ENCODE measurements around the gene TRAPPC1. TPM values are rescaled to one million over a fixed set of nuclear protein-coding genes. Genes with fewer than 3 reads are reported as not detected.

TRAPPC1 gene
- total and polyA plus RNA-seq, 2 of the 4 experiments (the other 2 are of a cell fraction) = 50.4 to 303 TPM

GRCh38 chr17:7882629-7883028, 49.1 kb downstream of the TRAPPC1 start (continued):
- TF ChIP-seq CTCF (conservative IDR thresholded peaks at IDR 0.05; ENCODE audit: low read depth, low read length) = no peak
- no peak for TF ChIP-seq RAD21 (IDR thresholded peaks at IDR 0.05; ENCODE audit: low read length)
- no peak for TF ChIP-seq BHLHE40 (IDR thresholded peaks at IDR 0.05; ENCODE audit: low read depth, low read length)
- no peak for TF ChIP-seq POLR2A (IDR thresholded peaks at IDR 0.05; ENCODE audit: low read depth, low read length)
- TF ChIP-seq CHD1 (IDR thresholded peaks at IDR 0.05; ENCODE audit: low read depth, low read length) = no peak
- no peak for TF ChIP-seq CEBPB (IDR thresholded peaks at IDR 0.05; ENCODE audit: low read depth, low read length)

- dilution Hi-C loops (cut with HindIII; ENCODE audit: low sequenced_read_pairs, unreplicated experiment) (no loop called here), in situ Hi-C loops (cut with MboI; ENCODE audit: low sequenced_read_pairs) (no loop called here), intact Hi-C loops (cut with micrococcal nuclease) (no loop called here)
- Histone ChIP-seq H3K79me1 (ENCODE audit: low read depth in 1 of 2, low read length in 2 of 2) (peaks cover 4 to 38% of the 10 kb centered on the region in 2 experiments; a peak in 3 of 4 replicates), H2AK5ac (ENCODE audit: low read depth, low read length) (peak overlapping the region; percentile 63), H4K8ac (ENCODE audit: low read depth in 2 of 2, low read length in 2 of 2) (no peak overlapping the region), H2BK20ac (ENCODE audit: low read depth, low read length) (no peak overlapping the region), H3K4ac (ENCODE audit: low read depth, low read length) (no peak overlapping the region; the same call in 1 of the 2 replicates), H3K9ac (ENCODE audit: low read depth, low read length) (no peak overlapping the region), H3K23ac (ENCODE audit: low read depth, low read length) (peak overlapping the region; percentile 24; the same call in 1 of the 2 replicates), H3K4me1 (ENCODE audit: control insufficient read depth, insufficient read depth, low read length) (peaks cover 8% of the 10 kb centered on the region), H2AFZ (replicated peaks; ENCODE audit: low read length, poor library complexity) (no peak overlapping the region), H3K14ac (replicated peaks; ENCODE audit: low read depth, low read length) (no peak overlapping the region), H3K4me2 (ENCODE audit: low read depth, low read length) (no peak overlapping the region; the same call in 1 of the 2 replicates), H4K5ac (ENCODE audit: low read depth, low read length) (no peak overlapping the region), H3K18ac (ENCODE audit: low read depth, low read length) (no peak overlapping the region), H3K9me1 (ENCODE audit: insufficient read depth, low read length) (peaks cover 5% of the 10 kb centered on the region; the same call in 1 of the 2 replicates), H3K27me3 (ENCODE audit: control insufficient read depth, insufficient read depth, low read length) (no peaks in the 10 kb centered on the region), H2BK120ac (ENCODE audit: low read depth, low read length) (no peak overlapping the region), H3K36me3 (ENCODE audit: control insufficient read depth, insufficient read depth, low read length) (peaks cover 17% of the 10 kb centered on the region), H3K9me3 (ENCODE audit: control insufficient read depth, insufficient read depth, low read length) (no peaks in the 10 kb centered on the region), H4K20me1 (ENCODE audit: insufficient read depth, low read length) (no peaks in the 10 kb centered on the region), H2BK5ac (ENCODE audit: low read depth, low read length, poor library complexity, severe bottlenecking) (no peak overlapping the region), H3K27ac (ENCODE audit: insufficient read depth, low read length) (no peak overlapping the region), H4K91ac (ENCODE audit: insufficient read depth, low read depth, low read length) (no peak overlapping the region), H3K56ac (ENCODE audit: extremely low read depth, insufficient read depth, low read length) (no peak overlapping the region), H2BK15ac (ENCODE audit: low read depth, low read length) (no peak overlapping the region), H3K4me3 (ENCODE audit: insufficient read depth, low read depth, low read length) (no peak overlapping the region), H2AK9ac (replicated peaks; ENCODE audit: low read depth, low read length, poor library complexity) (peak overlapping the region; percentile 6)
- DNase-seq (no peak), ATAC-seq (ENCODE audit: low read depth) (no peak)
- no TSS peak for BruUV-seq (replicated peaks)
- WGBS, 2 experiments (ENCODE audit: extremely low coverage in 2 of 2, insufficient read length in 1 of 2) = no CpG with 5 or more reads among the region's 7 CpGs
- ChIA-PET POLR2A (ENCODE audit: unreplicated experiment) (no interaction called here), CTCF (no interaction called here)
- TF ChIP-seq RFX5 (IDR thresholded peaks at IDR 0.05; ENCODE audit: low read depth, low read length) (no peak), USF2 (IDR thresholded peaks at IDR 0.05; ENCODE audit: low read depth, low read length) (no peak), POLR2A (IDR thresholded peaks at IDR 0.05; ENCODE audit: low read depth, low read length) (no peak), RCOR1 (IDR thresholded peaks at IDR 0.05; ENCODE audit: insufficient replicate concordance, low read length) (no peak), CEBPB (IDR thresholded peaks at IDR 0.05; ENCODE audit: low read depth, low read length) (no peak), FOS (IDR thresholded peaks at IDR 0.05; ENCODE audit: low read depth, low read length) (no peak), CTCF (conservative IDR thresholded peaks at IDR 0.05; ENCODE audit: low read depth, low read length) (no peak), BHLHE40 (IDR thresholded peaks at IDR 0.05; ENCODE audit: low read depth, low read length) (no peak)
These were observed 49.7 kb downstream of the TRAPPC1 start for GRCh38 chr17:7882068-7882467.

Measured in IMR-90 (cell line).